ENCODE measurements around the gene VWA3A.

DNA sequence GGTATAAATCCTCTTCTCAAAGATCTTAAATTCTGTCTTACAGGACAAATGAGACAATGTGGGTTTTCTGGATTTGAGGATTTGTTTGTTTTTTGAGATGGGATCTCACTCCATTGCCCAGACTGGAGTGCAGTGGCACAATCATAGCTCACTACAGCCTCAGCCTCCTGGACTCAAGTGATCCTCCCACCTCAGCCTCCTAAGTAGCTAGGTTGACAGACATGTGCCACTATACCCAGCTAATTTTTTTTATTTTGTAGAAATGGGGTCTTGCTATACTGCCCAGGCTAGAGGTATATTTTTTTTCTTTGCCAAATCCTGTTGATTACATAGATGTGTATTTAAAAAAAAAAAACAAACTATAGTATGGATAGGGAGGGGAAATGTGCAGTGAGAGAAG lies 38.2 kb downstream of the VWA3A start:
- no peak for TF ChIP-seq CTCF (conservative IDR thresholded peaks at IDR 0.05)
- no peak for TF ChIP-seq ZFX (IDR thresholded peaks at IDR 0.05)
